Astrocyte (in vitro differentiated cells and primary cell): Measurements from ENCODE around the gene SFT2D2. TPM values are rescaled to one million over a fixed set of nuclear protein-coding genes. Genes with fewer than 3 reads are reported as not detected.
A peak's percentile ranks its signal among the peaks of the same experiment; 100 is the strongest.

Source experiments
- DNase-seq: peaks from one replicate; pipeline ENCODE4 v3.0.0-alpha.2; 2010; ENCODE audit warnings: low read depth
- FAIRE-seq: peaks from 2 replicates; lab custom pipeline; 2011; peaks lifted over from hg19 to GRCh38; lab: Jason Lieb, UNC
- H2AFZ ChIP-seq: 2 replicates; pipeline ENCODE4 v1.6.0; 2012; ENCODE audit warnings: low read depth, low read length, inconsistent platforms
- H3K27ac ChIP-seq: 2 replicates; pipeline ENCODE4 v1.5.1; 2011; ENCODE audit warnings: low read depth, low read length, inconsistent platforms
- H3K27me3 ChIP-seq: 2 replicates; pipeline ENCODE4 v1.6.0; 2011; ENCODE audit warnings: low read length, inconsistent platforms; ENCODE audit not compliant: insufficient read depth
- H3K36me3 ChIP-seq: 2 replicates; pipeline ENCODE4 v1.5.1; 2011; ENCODE audit warnings: low read length, inconsistent platforms; ENCODE audit not compliant: insufficient read depth
- H3K4me1 ChIP-seq: 2 replicates; pipeline ENCODE4 v1.5.1; 2011; ENCODE audit warnings: low read length, inconsistent platforms; ENCODE audit not compliant: insufficient read depth
- H3K4me2 ChIP-seq: 2 replicates; pipeline ENCODE4 v1.6.0; 2012; ENCODE audit warnings: low read length, inconsistent platforms
- H3K4me3 ChIP-seq: 2 replicates; pipeline ENCODE4 v1.5.1; 2011; ENCODE audit warnings: low read depth, mild to moderate bottlenecking, low read length, inconsistent platforms; ENCODE audit not compliant: insufficient read depth
- H3K79me2 ChIP-seq: 2 replicates; pipeline ENCODE4 v1.6.0; 2012; ENCODE audit warnings: mild to moderate bottlenecking, low read length, inconsistent platforms; ENCODE audit not compliant: insufficient read depth
- H3K9ac ChIP-seq: 2 replicates; pipeline ENCODE4 v1.6.0; 2012; ENCODE audit warnings: mild to moderate bottlenecking, low read length, inconsistent platforms
- H3K9me3 ChIP-seq: 2 replicates; pipeline ENCODE4 v1.5.1; 2012; ENCODE audit warnings: low read depth, mild to moderate bottlenecking, low read length, inconsistent platforms; ENCODE audit not compliant: insufficient read depth
- H4K20me1 ChIP-seq: 2 replicates; pipeline ENCODE4 v1.6.0; 2012; ENCODE audit warnings: low read length, inconsistent platforms; ENCODE audit not compliant: insufficient read depth
- H3K27ac Mint-ChIP-seq: one replicate; pipeline ENCODE4 v1.8.0; 2021; ENCODE audit warnings: mild to moderate bottlenecking, mixed read lengths; ENCODE audit not compliant: unreplicated experiment
- H3K27me3 Mint-ChIP-seq: one replicate; pipeline ENCODE4 v1.8.0; 2021; ENCODE audit warnings: low read depth, mixed read lengths; ENCODE audit not compliant: unreplicated experiment
- H3K36me3 Mint-ChIP-seq: one replicate; pipeline ENCODE4 v1.8.0; 2021; ENCODE audit warnings: low read depth, mixed read lengths; ENCODE audit not compliant: unreplicated experiment
- H3K4me1 Mint-ChIP-seq: one replicate; pipeline ENCODE4 v1.8.0; 2021; ENCODE audit warnings: low read depth, mixed read lengths; ENCODE audit not compliant: unreplicated experiment
- H3K4me3 Mint-ChIP-seq: one replicate; pipeline ENCODE4 v1.8.0; 2021; ENCODE audit warnings: mild to moderate bottlenecking, moderate library complexity, mixed read lengths; ENCODE audit not compliant: unreplicated experiment
- H3K9me3 Mint-ChIP-seq: one replicate; pipeline ENCODE4 v1.8.0; 2021; ENCODE audit warnings: mild to moderate bottlenecking, mixed read lengths; ENCODE audit not compliant: unreplicated experiment
- CTCF ChIP-seq: IDR thresholded peaks from 2 replicates; pipeline ENCODE4 v1.5.1; 2011; ENCODE audit warnings: low read depth, mild to moderate bottlenecking, inconsistent platforms, low read length, moderate library complexity; ENCODE audit not compliant: insufficient read depth
- EZH2 ChIP-seq: IDR thresholded peaks from 2 replicates; pipeline ENCODE4 v1.6.1; 2012; ENCODE audit warnings: mild to moderate bottlenecking, low read length, inconsistent platforms; ENCODE audit not compliant: insufficient read depth
- total RNA-seq: library from RNA; stranded (reverse); gene quantifications from 2 replicates; pipeline ENCODE4 v1.2.1, GENCODE V29; 2021

SFT2D2 gene
- total RNA-seq, 1 donor from 2014 or later: 73.4 TPM

GRCh38 chr1:168265596-168265995 lies 39.8 kb downstream of the SFT2D2 start:
- no peak for FAIRE-seq

GRCh38 chr1:168266644-168267186 lies 40.9 kb downstream of the SFT2D2 start:
- Histone ChIP-seq H3K9me3 (no peaks in the 10 kb centered on the region), H3K27ac (no peak overlapping the region), H3K4me2 (no peak overlapping the region), H4K20me1 (no peaks in the 10 kb centered on the region), H3K4me1 (peaks cover 6% of the 10 kb centered on the region), H3K27me3 (no peaks in the 10 kb centered on the region), H3K36me3 (no peaks in the 10 kb centered on the region), H3K9ac (no peak overlapping the region), H2AFZ (no peak overlapping the region), H3K79me2 (no peaks in the 10 kb centered on the region), H3K4me3 (no peak overlapping the region)
- FAIRE-seq (no peak), DNase-seq (peak; percentile 19)
- Mint-ChIP-seq H3K27me3 (no peaks in the 10 kb centered on the region), H3K27ac (no peak overlapping the region), H3K4me1 (peaks cover 3% of the 10 kb centered on the region), H3K4me3 (no peak overlapping the region), H3K36me3 (peaks cover 19% of the 10 kb centered on the region), H3K9me3 (peaks cover 2% of the 10 kb centered on the region)
- no peak for TF ChIP-seq EZH2
- no peak for TF ChIP-seq CTCF

More at GRCh38 chr1:168265596-168265995, 39.8 kb downstream of the SFT2D2 start:
- H3K4me3 ChIP-seq: no peak overlapping the region
- H3K9me3 ChIP-seq: no peaks in the 10 kb centered on the region
- H3K4me1 ChIP-seq: peaks cover 14% of the 10 kb centered on the region
- H3K27ac Mint-ChIP-seq: no peak overlapping the region
- no peaks in the 10 kb centered on the region for H4K20me1 ChIP-seq
- H3K9me3 Mint-ChIP-seq: peaks cover 2% of the 10 kb centered on the region
- no peak overlapping the region for H3K9ac ChIP-seq
- peaks cover 19% of the 10 kb centered on the region for H3K36me3 Mint-ChIP-seq
- H3K27me3 Mint-ChIP-seq: no peaks in the 10 kb centered on the region
- H3K4me3 Mint-ChIP-seq: no peak overlapping the region
- TF ChIP-seq EZH2: no peak
- no peaks in the 10 kb centered on the region for H3K79me2 ChIP-seq
- no peak for DNase-seq
- H3K27ac ChIP-seq: no peak overlapping the region
- peaks cover 11% of the 10 kb centered on the region for H3K4me1 Mint-ChIP-seq
- no peaks in the 10 kb centered on the region for H3K27me3 ChIP-seq
- H3K36me3 ChIP-seq: no peaks in the 10 kb centered on the region
- no peak overlapping the region for H2AFZ ChIP-seq
- no peak overlapping the region for H3K4me2 ChIP-seq

- Mint-ChIP-seq H3K9me3 (peaks cover 2% of the 10 kb centered on the region), H3K4me3 (no peak overlapping the region), H3K27ac (no peak overlapping the region), H3K27me3 (no peaks in the 10 kb centered on the region), H3K4me1 (peaks cover 2% of the 10 kb centered on the region), H3K36me3 (peaks cover 12% of the 10 kb centered on the region)
- Histone ChIP-seq H3K4me2 (no peak overlapping the region), H3K27me3 (no peaks in the 10 kb centered on the region), H3K4me1 (no peaks in the 10 kb centered on the region), H2AFZ (no peak overlapping the region), H3K9ac (no peak overlapping the region), H3K79me2 (no peaks in the 10 kb centered on the region), H3K9me3 (no peaks in the 10 kb centered on the region), H3K4me3 (no peak overlapping the region), H3K27ac (no peak overlapping the region), H4K20me1 (no peaks in the 10 kb centered on the region), H3K36me3 (no peaks in the 10 kb centered on the region)
- no peak for DNase-seq
- no peak for TF ChIP-seq CTCF
- TF ChIP-seq EZH2: no peak
- no peak for FAIRE-seq
Observed at GRCh38 chr1:168271636-168272035, 45.8 kb downstream of the SFT2D2 start.
